ENCODE measurements around the gene TMA7.

DNA sequence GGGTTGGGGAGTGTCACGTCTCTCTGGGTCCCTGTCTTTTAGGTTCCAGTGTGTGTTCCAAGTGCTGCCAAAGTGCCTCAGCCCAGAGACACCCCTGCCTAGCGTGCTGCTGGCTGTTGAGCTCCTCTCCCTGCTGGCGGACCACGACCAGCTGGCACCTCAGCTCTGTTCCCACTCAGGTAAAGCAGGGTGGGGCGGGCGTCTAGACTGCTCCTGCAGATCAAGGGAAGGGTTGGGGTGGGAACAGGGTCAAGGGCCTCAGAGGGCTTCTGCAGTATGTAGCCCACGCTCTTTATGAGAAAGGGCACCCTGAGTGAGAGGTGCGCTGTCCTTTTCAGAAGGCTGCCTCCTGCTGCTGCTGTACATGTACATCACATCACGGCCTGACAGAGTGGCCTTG is 23.6 kb downstream of the TMA7 start:
- TF ChIP-seq SIN3A (IDR thresholded peaks at IDR 0.05; ENCODE audit: borderline replicate concordance, insufficient read depth, low read length) (no peak), POLR2AphosphoS5 (IDR thresholded peaks at IDR 0.05; ENCODE audit: low read depth, low read length) (no peak)

Data from PFSK-1 (cell line).